CD4-positive, alpha-beta T cell (primary cell): ENCODE results near the gene DCTD. TPM values are rescaled to one million over a fixed set of nuclear protein-coding genes. Genes with fewer than 3 reads are reported as not detected.

Source experiments
- ATAC-seq: fragments of 200-7000 bp; cut with Tn5 transposase; one replicate; pipeline ENCODE4 v1.10.0; 2022; ENCODE audit warnings: mild to moderate bottlenecking; ENCODE audit not compliant: poor library complexity
- CTCF ChIA-PET: fragments of 350-600 bp; sonication (Branson Sonifier 250); formaldehyde crosslinking; loops from one replicate; lab custom pipeline; 2021; ENCODE audit warnings: antibody characterized with exemption, inconsistent platforms; lab: Charles Lee
- POLR2A ChIA-PET: fragments of 350-600 bp; sonication (Branson Sonifier 250); formaldehyde crosslinking; loops from one replicate; lab custom pipeline; 2021; ENCODE audit warnings: antibody characterized with exemption, inconsistent platforms; lab: Charles Lee
- DNase-seq, 14 experiments: peaks; one replicate each; pipeline ENCODE4 v3.0.0-alpha.2; 2013 to 2020; ENCODE audit warnings: mixed read lengths in 2 of 14
- H3K27ac ChIP-seq, 2 donors: one replicate each; pipeline versions ENCODE4 v1.5.1 to v1.7.0; 2013; ENCODE audit warnings: low read length in 2 of 2, low read depth in 1 of 2, mild to moderate bottlenecking in 1 of 2
- H3K27me3 ChIP-seq, 2 experiments: 1 replicate in 1 of 2; 2 replicates in 1 of 2; pipeline versions ENCODE4 v1.6.1 to v1.7.0; 2013; ENCODE audit warnings: low read length in 2 of 2, control low read depth in 1 of 2, mild to moderate bottlenecking in 1 of 2, moderate library complexity in 1 of 2; ENCODE audit not compliant: insufficient read depth in 2 of 2, control insufficient read depth in 1 of 2
- H3K36me3 ChIP-seq: one replicate; pipeline ENCODE4 v1.6.1; 2013; ENCODE audit warnings: low read length, control low read depth; ENCODE audit not compliant: insufficient read depth
- H3K4me1 ChIP-seq: one replicate; pipeline ENCODE4 v1.6.1; 2013; ENCODE audit warnings: low read length, control low read depth; ENCODE audit not compliant: insufficient read depth
- H3K4me3 ChIP-seq: one replicate; pipeline ENCODE4 v1.5.1; 2013; ENCODE audit warnings: mild to moderate bottlenecking, low read length, moderate library complexity
- H3K9me3 ChIP-seq, 2 experiments: 1 replicate in 1 of 2; 2 replicates in 1 of 2; pipeline versions ENCODE4 v1.6.1 to v1.7.0; 2013; ENCODE audit warnings: low read length in 2 of 2, mild to moderate bottlenecking in 2 of 2, control low read depth in 1 of 2, moderate library complexity in 1 of 2; ENCODE audit not compliant: control insufficient read depth in 1 of 2, insufficient read depth in 1 of 2
- H3K27ac Mint-ChIP-seq: one replicate; pipeline ENCODE4 v1.8.0; 2020; ENCODE audit warnings: mixed read lengths
- H3K27me3 Mint-ChIP-seq: one replicate; pipeline ENCODE4 v1.8.0; 2021; ENCODE audit warnings: mixed read lengths
- H3K36me3 Mint-ChIP-seq: one replicate; pipeline ENCODE4 v1.8.0; 2021; ENCODE audit warnings: low read depth, mixed read lengths
- H3K4me1 Mint-ChIP-seq: one replicate; pipeline ENCODE4 v1.8.0; 2021; ENCODE audit warnings: low read depth, mixed read lengths
- H3K4me3 Mint-ChIP-seq: one replicate; pipeline ENCODE4 v1.8.0; 2020; ENCODE audit warnings: mild to moderate bottlenecking, mixed read lengths
- H3K9me3 Mint-ChIP-seq: one replicate; pipeline ENCODE4 v1.8.0; 2020; ENCODE audit warnings: mixed read lengths
- CTCF ChIP-seq: fragments of 200-600 bp; IDR thresholded peaks from one replicate; pipeline ENCODE4 v1.8.0; 2022; ENCODE audit warnings: antibody characterized with exemption, mild to moderate bottlenecking
- intact Hi-C, 2 experiments: fragments of 100-400 bp; cut with DNase I in 1 of 2; cut with micrococcal nuclease in 1 of 2; formaldehyde crosslinking; loops; one replicate each; pipeline versions ENCODE4 v1.15.1 to v1.9.0; 2023 to 2025; cut with DNase I, micrococcal nuclease
- total RNA-seq, 174 experiments: library from RNA in 2 of 174; stranded (reverse) in 2 of 174; gene quantifications; one replicate each; pipeline ENCODE4 v1.2.3 and lab custom pipeline; 2021 to 2026

DCTD gene
- total RNA-seq, 2 experiments from 2014 or later, result 49.4 to 54.3 TPM

DNA sequence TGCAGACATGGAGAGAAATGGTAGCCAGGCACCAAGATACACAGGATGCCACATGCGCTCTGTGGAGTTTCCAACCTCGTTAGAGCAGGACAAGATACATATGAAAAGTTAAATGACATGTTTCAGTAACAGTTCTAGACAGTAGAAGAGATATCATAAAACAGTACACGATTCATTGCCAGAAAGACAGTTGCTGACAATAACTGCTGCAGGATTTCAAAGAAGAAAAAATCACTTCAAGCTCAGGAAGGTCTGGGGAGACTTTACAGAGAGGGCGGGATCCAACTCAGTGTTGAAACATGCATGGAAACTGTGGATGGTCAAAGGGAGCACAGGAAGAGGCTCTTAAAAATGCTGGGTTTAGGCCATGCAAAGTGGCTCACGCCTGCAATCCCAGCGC, 31.0 kb downstream of the DCTD start:
- POLR2A ChIA-PET, result no interaction called here
- Histone ChIP-seq H3K36me3 (peaks cover 57% of the 10 kb centered on the region), H3K27ac (no peak overlapping the region), H3K4me3 (no peak overlapping the region), H3K9me3 (peaks cover 14 to 16% of the 10 kb centered on the region in 2 experiments), H3K4me1 (no peaks in the 10 kb centered on the region), H3K27me3 (no peaks in the 10 kb centered on the region)
- Mint-ChIP-seq H3K4me1 (no peaks in the 10 kb centered on the region), H3K27ac (no peak overlapping the region), H3K9me3 (peaks cover 2% of the 10 kb centered on the region), H3K27me3 (no peaks in the 10 kb centered on the region), H3K36me3 (peaks cover 93% of the 10 kb centered on the region), H3K4me3 (no peak overlapping the region)
- ATAC-seq (no peak), DNase-seq (no peak)
- intact Hi-C loops, result no loop called here
- no peak for TF ChIP-seq CTCF
- CTCF ChIA-PET, result no interaction called here

DNA sequence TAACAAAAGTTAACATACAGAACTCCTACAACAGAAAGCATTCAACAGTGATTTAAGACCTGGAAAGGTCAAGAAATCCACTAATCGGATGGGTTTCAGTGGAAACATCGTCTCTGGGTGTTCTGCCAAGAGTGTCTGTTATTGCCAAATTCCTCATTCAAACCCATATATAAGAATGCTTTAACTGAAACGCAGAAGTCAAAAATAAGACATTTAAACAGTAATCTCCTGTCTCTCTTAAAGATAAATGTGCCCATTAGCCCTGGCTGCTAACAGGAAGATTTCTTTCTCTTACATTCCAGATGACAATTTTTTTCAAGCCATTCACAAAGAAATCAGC, 31.5 kb downstream of the DCTD start:
- Histone ChIP-seq H3K27me3 (no peaks in the 10 kb centered on the region), H3K27ac (no peak overlapping the region), H3K9me3 (peaks cover 14 to 16% of the 10 kb centered on the region in 2 experiments), H3K4me3 (no peak overlapping the region), H3K4me1 (no peaks in the 10 kb centered on the region), H3K36me3 (peaks cover 52% of the 10 kb centered on the region)
- Mint-ChIP-seq H3K27ac (no peak overlapping the region), H3K27me3 (no peaks in the 10 kb centered on the region), H3K9me3 (peaks cover 2% of the 10 kb centered on the region), H3K36me3 (peaks cover 88% of the 10 kb centered on the region), H3K4me3 (no peak overlapping the region), H3K4me1 (no peaks in the 10 kb centered on the region)
- ChIA-PET POLR2A (no interaction called here), CTCF (no interaction called here)
- DNase-seq (no peak), ATAC-seq (no peak)
- TF ChIP-seq CTCF, result no peak
- intact Hi-C loops, result no loop called here

- H3K4me1 Mint-ChIP-seq, result no peaks in the 10 kb centered on the region
- peaks cover 82% of the 10 kb centered on the region for H3K36me3 Mint-ChIP-seq
- H3K27ac Mint-ChIP-seq, result no peak overlapping the region
- CTCF ChIA-PET, result no interaction called here
- Histone ChIP-seq H3K36me3 (peaks cover 47% of the 10 kb centered on the region), H3K27me3 (no peaks in the 10 kb centered on the region), H3K9me3 (peaks cover 14 to 16% of the 10 kb centered on the region in 2 experiments), H3K27ac (no peak overlapping the region), H3K4me1 (no peaks in the 10 kb centered on the region), H3K4me3 (no peak overlapping the region)
- peaks cover 2% of the 10 kb centered on the region for H3K9me3 Mint-ChIP-seq
- TF ChIP-seq CTCF, result no peak
- intact Hi-C loops, result no loop called here
- DNase-seq (no peak), ATAC-seq (no peak)
- POLR2A ChIA-PET, result no interaction called here
- H3K4me3 Mint-ChIP-seq, result no peak overlapping the region
- no peaks in the 10 kb centered on the region for H3K27me3 Mint-ChIP-seq
Measured at GRCh38 chr4:182885022-182885737, 32.0 kb downstream of the DCTD start.
